GM18505 (cell line): ENCODE results near the gene ANGEL1.

Source experiments
- ATAC-seq: cut with Tn5 transposase; IDR thresholded peaks from one replicate; pipeline ENCODE4 v1.9.1; 2021; ENCODE audit not compliant: unreplicated experiment
- POLR2A ChIP-seq: IDR thresholded peaks from 4 replicates; pipeline ENCODE4 v1.6.1; 2011; ENCODE audit warnings: borderline replicate concordance; ENCODE audit not compliant: insufficient read depth, insufficient read length; ENCODE audit errors: extremely low read depth

ANGEL1 gene

DNA sequence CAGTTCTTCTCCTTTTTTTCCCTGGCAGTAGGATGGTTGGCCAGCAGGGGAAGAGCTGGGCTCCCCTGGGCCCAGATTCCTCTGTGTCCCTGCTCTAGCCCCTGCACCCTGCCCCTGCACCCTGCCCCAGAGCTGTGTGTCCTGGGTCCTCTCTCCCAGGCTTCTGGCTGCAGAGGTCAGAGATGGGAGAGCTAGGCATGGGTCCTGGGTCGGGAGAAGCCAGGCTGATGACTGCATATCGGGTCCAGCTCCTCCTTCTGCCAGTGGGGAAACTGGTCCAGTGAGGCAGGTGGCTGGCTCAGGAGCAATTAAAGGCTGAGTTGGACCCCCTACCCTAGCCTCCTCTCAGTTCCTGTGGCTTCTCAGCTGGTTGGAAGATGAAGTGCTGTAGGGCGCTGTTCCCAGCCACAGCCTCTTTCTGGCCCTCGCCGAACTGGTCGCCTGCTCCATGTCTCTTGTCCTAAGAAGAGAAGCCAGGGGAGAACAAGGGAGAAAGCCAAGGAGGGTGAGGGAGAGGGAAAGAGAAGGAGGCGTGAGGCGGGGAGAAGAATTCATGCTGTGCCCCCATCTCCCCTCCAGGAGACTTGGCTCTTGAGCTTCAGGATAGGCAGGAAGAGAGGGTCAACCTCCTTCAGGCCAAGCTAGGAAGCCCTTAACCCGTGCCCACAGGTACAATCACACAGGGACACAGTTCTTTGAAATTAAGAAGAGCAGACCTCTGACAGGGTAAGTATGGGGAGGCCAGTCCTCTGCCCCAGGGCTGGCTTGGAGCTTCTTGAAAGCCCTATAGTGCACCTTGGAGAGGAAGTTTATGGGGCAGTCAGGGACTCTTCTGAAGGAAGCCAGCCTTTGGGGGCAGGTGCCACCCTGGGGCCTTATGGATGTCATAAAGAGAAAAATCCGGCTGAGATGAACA lies 41.9 kb downstream of the ANGEL1 start:
- TF ChIP-seq POLR2A = no peak
- no peak for ATAC-seq

DNA sequence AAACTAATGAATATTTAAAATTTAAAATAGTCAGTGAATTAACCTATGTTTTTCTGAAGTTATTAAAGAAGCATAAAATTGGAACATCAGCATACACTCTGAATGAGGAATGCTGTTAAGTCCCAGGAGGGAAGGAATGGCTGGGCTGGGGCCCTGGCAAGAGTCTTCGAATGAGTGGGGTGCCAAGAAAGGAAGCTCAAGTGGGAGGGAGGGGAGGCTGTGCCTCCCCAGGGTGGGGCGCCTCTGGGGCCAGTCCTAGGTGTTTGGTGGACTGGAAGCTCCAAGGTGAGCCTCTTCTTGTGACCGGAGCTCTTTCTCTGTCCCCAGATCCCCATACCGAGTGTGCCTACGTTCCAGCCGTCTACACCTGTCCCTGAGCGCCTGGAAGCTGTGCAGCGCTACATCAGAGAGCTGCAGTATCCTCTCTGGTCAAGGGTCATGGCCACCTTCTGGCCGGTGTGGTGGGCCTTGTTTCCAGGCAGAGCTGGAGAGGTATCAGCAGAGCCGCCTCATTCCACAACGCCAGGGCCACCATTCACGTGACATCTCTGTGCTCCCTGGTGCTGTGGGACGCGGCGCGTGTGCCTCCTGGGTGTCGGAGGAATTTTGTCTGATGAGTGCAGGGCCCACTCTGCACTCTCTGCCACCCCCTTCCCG lies 42.9 kb downstream of the ANGEL1 start:
- ATAC-seq = no peak
- TF ChIP-seq POLR2A = no peak

DNA sequence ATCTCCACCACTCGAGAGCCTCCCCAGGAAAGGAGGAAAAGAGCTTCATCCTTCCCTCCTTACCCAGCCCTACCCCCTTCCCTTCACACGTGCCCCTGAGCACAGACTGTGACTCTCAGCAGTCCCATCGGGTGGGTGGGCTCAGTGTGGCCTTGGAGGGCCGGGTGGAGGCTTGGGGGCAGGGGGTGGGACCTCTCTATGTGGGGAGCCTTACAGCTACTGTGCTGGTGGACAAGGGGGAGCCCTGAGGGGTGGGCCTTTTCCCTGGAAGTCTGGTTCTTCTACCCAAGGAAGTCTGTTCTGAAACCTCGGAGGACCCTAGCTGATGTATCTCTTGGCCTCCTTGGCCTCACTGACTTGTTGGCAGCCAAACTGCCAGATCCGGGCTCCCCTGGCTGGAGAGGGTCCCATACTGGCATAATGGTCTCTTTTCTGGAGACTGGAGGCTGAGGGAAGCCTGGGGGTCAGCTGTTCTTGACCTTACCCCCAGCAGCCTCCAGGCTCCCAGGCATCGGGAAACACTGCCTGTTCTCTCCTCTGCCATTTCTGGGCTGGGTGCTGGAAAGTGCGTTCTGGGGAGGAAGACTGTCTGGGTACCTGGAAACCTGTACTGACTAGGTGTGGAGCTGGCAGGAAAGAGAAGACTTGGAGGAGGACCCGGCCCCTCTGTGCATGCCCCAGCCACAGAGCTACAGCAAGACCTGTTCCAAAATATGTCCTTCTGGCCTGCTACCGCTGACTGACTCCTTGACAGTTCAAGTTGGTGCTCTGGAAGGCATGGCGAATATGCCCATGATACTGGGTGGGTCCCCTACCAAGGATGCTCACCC lies 43.8 kb downstream of the ANGEL1 start:
- no peak for TF ChIP-seq POLR2A
- ATAC-seq = no peak

DNA sequence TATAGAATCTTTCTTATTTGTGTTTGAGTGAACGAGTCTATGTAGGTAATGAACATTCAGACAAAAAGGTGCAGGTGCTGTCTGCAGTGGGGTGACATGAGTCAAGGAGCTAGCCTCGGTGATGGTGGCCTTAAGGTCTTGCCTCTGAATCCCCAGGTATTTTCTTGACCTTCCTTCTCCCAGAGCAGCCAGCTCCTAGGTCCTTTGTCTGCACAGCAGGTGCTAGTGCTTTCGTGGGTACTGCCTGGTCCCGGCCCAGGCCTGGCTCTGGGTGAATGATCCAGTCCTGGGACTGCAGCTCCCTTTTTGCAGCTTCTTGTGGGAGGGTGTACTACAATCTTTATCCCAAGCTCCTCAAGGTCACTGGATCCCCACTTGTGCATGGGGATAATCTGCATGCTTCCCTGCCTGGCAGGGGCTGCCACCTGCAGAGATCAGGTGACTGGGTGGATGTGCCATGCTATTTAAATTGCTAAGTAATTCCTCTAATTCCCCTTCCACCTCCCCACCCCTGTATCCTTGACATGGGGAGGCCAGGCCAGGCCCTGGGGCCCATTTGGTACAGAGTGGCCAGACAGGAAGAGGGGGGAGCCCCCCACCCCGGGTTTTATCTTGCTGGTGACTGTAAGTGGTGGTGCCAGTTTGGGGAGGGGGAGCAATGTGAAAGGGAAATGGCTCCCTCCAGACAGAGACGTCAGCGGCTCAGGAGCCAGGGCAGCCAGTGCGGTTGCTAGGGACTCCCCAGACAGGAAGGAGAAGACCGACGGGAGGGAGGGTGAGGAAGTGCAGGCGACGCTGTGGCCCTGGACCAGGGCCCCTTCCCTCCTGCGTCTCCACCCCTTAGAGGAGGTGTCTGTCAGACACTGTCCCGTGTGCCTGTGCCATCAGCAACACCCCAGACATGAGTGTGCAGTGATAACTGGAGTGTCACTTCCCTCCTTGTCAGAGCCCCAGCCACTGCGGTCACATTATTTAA lies 44.7 kb downstream of the ANGEL1 start:
- TF ChIP-seq POLR2A = peak; percentile 12
- ATAC-seq = peak; percentile 82

DNA sequence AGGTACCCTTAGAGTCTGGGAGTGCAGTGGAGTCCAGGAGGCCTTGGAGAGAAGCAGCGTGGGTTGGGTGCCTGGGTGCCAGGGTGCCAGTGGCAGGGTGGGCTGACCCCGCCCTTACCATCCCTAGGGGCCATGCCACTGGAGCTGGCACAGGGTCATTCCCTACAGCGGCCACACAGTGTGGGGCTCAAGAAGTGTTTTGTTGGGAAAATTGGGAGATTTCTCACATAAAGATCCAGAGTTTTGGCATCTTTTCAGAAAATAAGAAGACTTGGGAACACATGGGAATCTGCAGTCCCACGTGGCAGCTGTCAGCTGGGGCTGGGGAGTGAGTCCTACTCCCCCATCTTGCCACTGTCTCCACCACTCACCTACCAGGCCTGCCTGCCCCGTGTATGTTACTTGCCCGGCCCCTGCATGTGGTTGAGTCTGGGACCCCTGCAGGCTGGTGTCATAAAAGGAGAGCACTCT lies 47.2 kb downstream of the ANGEL1 start:
- no peak for ATAC-seq
- TF ChIP-seq POLR2A = no peak

DNA sequence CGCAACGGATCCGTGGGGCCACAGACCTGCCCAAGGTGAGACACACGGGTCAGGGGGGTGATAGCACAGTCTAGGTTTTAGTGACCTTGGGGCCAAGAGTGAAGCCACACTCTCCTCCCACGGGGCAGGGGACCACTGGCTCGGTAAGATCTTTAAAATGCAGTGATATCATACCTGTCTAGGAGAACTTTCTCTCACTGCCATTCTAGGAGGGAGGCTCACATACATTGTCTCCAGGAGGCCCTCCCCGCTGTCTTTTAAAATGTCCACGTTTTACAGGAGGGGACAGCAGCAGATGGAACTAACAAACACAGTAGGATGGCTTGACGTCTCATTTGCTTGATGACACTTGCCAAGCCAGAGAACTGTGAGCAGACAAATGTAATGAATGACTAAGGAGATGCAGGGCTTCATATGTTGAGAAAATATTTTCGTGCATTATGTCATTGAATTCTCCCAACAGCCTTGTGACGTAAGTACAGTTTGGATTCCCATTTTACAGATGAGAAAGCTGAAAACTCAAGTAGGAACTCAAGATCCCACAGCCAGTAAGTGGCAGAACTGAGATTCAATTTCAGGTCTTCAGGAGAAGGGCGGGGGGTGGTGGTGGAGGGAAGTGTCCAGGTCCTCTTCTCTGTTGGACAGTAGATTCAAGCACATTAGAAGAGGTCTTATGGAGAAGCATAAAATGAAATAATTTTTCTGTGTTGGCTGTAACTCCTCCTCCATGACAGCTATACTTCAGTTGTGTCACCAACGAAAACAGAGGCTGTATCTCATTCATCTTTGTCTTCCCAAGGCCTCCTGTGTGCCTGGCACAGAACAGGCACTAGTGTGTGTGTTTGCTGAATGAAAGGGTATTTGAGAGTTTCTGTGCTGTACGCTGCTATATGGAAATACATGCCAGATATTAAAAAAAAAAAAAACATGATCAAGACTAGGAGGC lies 49.3 kb downstream of the ANGEL1 start:
- ATAC-seq = no peak
- no peak for TF ChIP-seq POLR2A

DNA sequence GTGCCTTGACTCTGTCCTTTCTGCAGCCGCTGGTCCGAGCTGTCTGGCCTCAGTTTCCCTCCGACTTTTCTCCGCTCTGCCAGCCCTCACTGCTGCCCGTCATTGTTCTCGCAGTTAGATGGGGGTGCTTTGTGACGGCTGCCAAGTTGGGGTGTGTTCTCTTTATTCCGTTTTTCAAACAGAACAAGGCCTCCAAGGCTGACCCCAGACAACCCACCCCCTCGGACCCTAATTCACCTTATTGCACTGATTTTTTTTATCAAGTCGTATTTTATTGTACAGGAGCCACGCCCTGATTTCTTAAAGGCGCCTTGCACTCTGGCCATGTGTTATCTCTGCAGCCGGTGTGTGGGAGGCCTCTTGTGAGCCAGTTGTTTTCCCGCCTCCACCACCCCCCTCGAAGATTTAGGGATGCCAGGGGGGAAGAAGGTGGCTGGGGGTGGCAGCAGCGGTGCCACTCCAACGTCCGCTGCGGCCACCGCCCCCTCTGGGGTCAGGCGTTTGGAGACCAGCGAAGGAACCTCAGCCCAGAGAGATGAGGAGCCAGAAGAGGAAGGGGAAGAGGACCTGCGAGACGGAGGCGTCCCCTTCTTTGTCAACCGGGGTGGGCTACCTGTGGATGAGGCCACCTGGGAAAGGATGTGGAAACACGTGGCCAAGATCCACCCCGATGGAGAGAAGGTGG lies 50.1 kb downstream of the ANGEL1 start:
- TF ChIP-seq POLR2A = no peak
- no peak for ATAC-seq

DNA sequence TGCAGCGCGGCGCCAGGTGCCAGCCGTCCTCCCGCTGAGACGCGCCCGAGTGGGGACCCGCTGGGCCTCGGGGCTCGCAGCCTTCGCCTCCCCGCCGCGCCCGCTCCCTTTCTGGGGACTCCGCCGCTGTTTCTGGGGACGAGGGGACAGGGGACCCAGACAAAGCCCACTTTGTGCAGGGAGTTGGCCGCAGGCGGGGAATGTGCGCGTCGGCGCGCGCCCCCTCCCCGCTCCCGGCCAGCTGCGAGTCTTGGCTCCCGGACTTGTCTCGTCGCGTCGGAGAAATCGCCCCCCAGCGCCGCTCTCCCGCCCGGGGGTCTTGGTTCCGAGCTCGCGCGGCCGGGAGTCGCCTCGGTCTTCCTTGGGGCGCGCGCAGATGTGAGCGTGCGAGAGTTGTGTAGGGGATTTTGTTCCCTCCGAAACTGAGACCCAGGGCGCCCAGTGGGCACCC lies 50.7 kb downstream of the ANGEL1 start:
- TF ChIP-seq POLR2A = no peak
- ATAC-seq = no peak

DNA sequence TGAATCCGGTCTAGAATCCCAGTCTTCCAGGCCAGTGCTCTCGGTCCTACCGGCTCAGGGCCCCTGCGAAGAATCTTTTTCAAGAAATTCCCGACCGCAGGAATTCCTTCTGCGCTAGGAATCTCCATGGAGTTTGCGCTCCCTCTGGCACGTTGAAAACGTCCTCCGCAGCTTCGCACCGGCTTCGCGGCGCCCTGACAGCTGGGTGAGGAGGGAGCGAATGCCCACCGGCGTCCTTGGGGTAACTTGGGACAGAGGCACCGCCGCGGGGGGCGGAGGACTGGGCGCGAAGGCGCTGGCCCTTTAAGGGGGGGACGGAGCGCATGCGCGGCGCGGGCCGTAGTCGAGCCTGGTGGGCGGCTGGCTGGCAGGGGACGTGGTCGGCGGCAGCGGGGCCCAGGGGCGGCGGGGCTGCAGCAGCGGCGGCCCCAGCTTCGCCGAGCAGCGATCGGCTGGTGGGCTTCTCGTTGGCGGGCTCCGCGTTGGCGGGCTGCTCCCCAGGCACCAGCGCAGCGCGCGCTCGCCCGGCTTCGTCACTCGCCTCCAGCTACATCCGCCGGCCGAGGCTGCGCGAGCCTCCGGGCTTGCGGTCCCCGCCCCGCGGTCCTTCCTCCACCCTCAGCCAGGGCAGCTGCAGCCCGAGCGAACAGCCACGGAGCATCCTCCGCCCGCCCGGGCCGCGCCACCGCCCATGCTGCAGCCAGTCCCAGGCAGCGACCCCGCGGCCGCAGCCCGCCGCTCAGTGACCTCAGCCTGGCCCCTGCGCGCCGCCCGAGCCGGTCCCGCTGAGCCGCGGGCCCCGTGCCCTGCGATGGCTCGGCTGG lies 51.3 kb downstream of the ANGEL1 start, which contains the start of gene VASH1:
Gene VASH1 (plus strand): TSS at position 333 of the 824 bp plus-strand sequence. CDS start 1,354 bp downstream, outside the sequence.
- TF ChIP-seq POLR2A = peak; percentile 48
- ATAC-seq = peak; percentile 66
